ENCODE measurements around the gene FOXE3.

Gene FOXE3

DNA sequence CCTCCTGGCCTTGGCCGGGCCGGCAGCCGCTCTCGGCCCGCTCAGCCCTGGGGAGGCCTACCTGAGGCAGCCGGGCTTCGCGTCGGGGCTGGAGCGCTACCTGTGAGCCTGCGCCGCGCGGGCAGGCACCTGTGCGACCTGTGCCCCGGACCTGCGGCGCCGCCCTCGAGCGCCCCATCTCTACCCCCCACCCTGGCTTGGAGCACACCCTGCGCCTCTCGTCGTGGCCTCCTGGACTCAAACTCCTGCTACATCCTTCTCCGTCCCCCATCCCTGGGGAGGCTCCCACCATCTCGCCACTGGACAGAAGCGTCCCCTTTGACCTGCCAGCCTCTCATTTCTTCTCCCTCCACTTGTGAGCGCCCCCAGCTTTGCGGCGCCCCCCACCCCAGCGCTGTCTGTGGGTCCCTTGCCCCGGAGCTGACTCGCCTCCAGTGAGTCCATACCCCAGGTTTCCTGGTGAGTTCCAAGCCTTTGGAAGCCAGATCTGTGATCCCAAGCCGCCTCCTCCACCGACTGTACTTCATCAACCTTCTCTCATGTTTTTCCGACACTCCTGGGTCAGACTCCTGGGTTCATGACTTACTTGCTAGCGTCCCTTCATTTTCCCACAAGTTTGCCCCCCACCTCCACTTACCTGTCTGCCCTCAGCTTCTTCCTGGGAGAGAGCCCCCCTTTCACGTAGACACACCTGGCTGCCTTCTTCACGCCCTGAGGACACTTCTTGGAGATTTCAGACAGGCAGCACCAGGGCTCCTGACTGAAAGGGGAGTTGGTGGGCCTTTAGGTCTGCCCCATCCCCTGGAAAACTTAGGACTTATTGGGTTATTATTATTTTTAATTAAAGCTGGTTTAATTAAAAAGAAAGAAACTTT, 1.3 kb downstream of the FOXE3 start:
- H3K9me3 ChIP-seq (ENCODE audit: control insufficient read depth in 2 of 2, low read length in 2 of 2), result no peaks in the 10 kb centered on the region
- H3K27ac ChIP-seq (ENCODE audit: low read depth in 2 of 2, low read length in 2 of 2), result no peak overlapping the region
- no peak overlapping the region for H3K9ac ChIP-seq (ENCODE audit: low read depth in 1 of 2, low read length in 2 of 2)
- no peak overlapping the region for H3K4me3 ChIP-seq (ENCODE audit: low read length in 2 of 2)
- H3K27me3 ChIP-seq (ENCODE audit: control insufficient read depth in 2 of 2, insufficient read depth in 2 of 2, low read length in 2 of 2), result peaks cover 0 to 4% of the 10 kb centered on the region in 2 donors
- H3K4me1 ChIP-seq (ENCODE audit: control insufficient read depth in 2 of 2, insufficient read depth in 2 of 2, low read length in 2 of 2), result no peaks in the 10 kb centered on the region
- H3K36me3 ChIP-seq (ENCODE audit: control insufficient read depth in 2 of 2, insufficient read depth in 2 of 2, low read length in 2 of 2), result no peaks in the 10 kb centered on the region

DNA sequence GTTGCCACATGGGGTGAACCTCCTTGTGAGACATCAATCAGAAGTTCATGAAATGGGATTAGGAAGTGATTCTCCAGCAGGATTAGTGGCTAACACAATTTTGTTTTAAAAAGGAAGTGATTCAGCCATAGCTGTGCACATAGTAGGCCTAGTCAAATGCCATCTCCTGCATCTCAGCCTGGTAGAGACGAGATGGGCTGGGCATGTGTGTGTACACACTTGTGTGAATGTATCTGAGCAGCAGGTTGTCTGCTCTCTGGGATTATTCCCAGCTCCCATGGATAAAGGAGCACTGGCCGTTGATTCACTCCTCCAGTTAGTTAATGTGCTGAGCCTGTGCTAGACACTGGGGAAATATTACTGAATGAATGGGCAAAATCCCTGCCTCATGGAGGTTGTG, 2.0 kb downstream of the FOXE3 start:
- no peaks in the 10 kb centered on the region for H3K4me1 ChIP-seq (ENCODE audit: control insufficient read depth in 2 of 2, insufficient read depth in 2 of 2, low read length in 2 of 2)
- H3K9me3 ChIP-seq (ENCODE audit: control insufficient read depth in 2 of 2, low read length in 2 of 2), result no peaks in the 10 kb centered on the region
- no peak overlapping the region for H3K9ac ChIP-seq (ENCODE audit: low read depth in 1 of 2, low read length in 2 of 2)
- H3K27ac ChIP-seq (ENCODE audit: low read depth in 2 of 2, low read length in 2 of 2), result no peak overlapping the region
- H3K4me3 ChIP-seq (ENCODE audit: low read length in 2 of 2), result no peak overlapping the region
- no peaks in the 10 kb centered on the region for H3K36me3 ChIP-seq (ENCODE audit: control insufficient read depth in 2 of 2, insufficient read depth in 2 of 2, low read length in 2 of 2)
- peaks cover 0 to 4% of the 10 kb centered on the region in 2 donors for H3K27me3 ChIP-seq (ENCODE audit: control insufficient read depth in 2 of 2, insufficient read depth in 2 of 2, low read length in 2 of 2)

DNA sequence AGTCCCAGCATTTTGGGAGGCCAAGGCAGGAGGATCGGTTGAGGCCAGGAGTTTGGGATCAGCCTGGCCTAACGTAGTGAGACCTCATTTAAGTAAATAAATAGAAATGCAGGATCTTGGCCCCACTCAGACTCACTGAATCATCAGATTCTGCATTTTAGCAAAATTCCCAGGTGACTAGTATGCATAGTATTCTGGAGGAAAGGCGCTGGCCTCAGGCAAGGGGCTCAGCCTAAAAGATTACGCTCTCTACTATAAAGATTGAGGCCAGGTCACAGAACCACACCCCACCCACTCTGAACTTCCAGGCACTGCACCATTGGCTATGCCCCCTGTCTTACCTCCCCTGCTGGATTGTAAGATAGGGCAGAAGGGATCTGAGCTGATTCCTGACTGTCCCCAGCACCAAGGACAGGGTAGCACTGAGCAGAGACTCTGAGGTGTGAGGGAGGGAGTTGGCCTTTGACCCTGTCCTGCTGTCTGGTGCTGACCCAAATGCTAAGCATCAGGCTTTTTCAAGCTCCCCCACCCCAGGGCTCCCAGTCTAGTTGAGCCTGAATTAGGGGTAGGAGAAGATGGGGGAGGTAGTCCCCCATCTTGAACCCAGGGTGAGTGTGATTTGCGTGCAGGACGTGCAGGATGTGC, 2.7 kb downstream of the FOXE3 start:
- no peaks in the 10 kb centered on the region for H3K9me3 ChIP-seq (ENCODE audit: control insufficient read depth in 2 of 2, low read length in 2 of 2)
- peaks cover 0 to 4% of the 10 kb centered on the region in 2 donors for H3K27me3 ChIP-seq (ENCODE audit: control insufficient read depth in 2 of 2, insufficient read depth in 2 of 2, low read length in 2 of 2)
- no peak overlapping the region for H3K27ac ChIP-seq (ENCODE audit: low read depth in 2 of 2, low read length in 2 of 2)
- no peaks in the 10 kb centered on the region for H3K36me3 ChIP-seq (ENCODE audit: control insufficient read depth in 2 of 2, insufficient read depth in 2 of 2, low read length in 2 of 2)
- no peak overlapping the region for H3K9ac ChIP-seq (ENCODE audit: low read depth in 1 of 2, low read length in 2 of 2)
- no peaks in the 10 kb centered on the region for H3K4me1 ChIP-seq (ENCODE audit: control insufficient read depth in 2 of 2, insufficient read depth in 2 of 2, low read length in 2 of 2)
- no peak overlapping the region for H3K4me3 ChIP-seq (ENCODE audit: low read length in 2 of 2)

DNA sequence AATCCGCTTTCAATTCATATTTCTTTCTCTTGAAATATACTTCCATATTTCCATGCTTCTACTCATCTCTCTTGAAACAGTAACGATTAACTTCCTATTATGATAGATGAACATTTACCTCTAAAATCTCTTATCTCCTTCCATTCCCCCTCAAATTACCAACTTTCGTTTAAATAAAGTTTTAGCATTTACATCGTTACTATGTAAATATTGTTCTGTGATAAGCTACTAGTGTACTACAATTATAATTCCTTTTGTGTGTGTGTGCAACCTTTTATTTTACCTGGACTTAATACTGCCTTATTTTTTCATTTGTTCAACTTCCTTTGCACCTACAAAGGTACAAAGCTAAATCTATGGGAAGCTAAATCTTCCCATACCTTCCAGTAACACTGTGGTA, 4.5 kb downstream of the FOXE3 start:
- no peak overlapping the region for H3K4me3 ChIP-seq (ENCODE audit: low read length in 2 of 2)
- H3K27me3 ChIP-seq (ENCODE audit: control insufficient read depth in 2 of 2, insufficient read depth in 2 of 2, low read length in 2 of 2), result peaks cover 0 to 4% of the 10 kb centered on the region in 2 donors

DNA sequence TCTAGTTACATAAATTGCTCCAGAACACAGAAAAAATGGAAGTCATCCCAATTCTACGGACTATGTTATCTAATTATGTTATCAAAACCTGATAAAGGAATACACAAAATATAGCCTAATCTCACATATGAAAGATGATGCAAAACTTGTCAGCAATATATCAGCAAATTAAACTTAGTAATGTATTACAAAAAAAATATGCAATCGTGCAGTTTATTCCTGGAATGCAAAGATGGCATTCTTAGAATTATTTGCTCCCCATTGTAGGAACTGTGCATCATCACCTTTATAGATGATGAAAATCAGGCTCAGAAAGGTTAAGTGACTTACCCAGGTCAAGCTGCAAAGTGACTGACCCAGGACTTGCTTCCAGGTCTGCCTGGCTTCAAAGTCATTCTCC, 7.8 kb downstream of the FOXE3 start:
- H3K4me1 ChIP-seq (ENCODE audit: control insufficient read depth in 2 of 2, insufficient read depth in 2 of 2, low read length in 2 of 2), result no peaks in the 10 kb centered on the region
- no peak overlapping the region for H3K27ac ChIP-seq (ENCODE audit: low read depth in 2 of 2, low read length in 2 of 2)
- no peaks in the 10 kb centered on the region for H3K27me3 ChIP-seq (ENCODE audit: control insufficient read depth in 2 of 2, insufficient read depth in 2 of 2, low read length in 2 of 2)
- no peaks in the 10 kb centered on the region for H3K36me3 ChIP-seq (ENCODE audit: control insufficient read depth in 2 of 2, insufficient read depth in 2 of 2, low read length in 2 of 2)
- no peak overlapping the region for H3K9ac ChIP-seq (ENCODE audit: low read depth in 1 of 2, low read length in 2 of 2)
- no peak overlapping the region for H3K4me3 ChIP-seq (ENCODE audit: low read length in 2 of 2)
- no peaks in the 10 kb centered on the region for H3K9me3 ChIP-seq (ENCODE audit: control insufficient read depth in 2 of 2, low read length in 2 of 2)

More for the DNA sequence above, 4.5 kb downstream of the FOXE3 start:
- no peaks in the 10 kb centered on the region for H3K36me3 ChIP-seq (ENCODE audit: control insufficient read depth in 2 of 2, insufficient read depth in 2 of 2, low read length in 2 of 2)
- no peaks in the 10 kb centered on the region for H3K4me1 ChIP-seq (ENCODE audit: control insufficient read depth in 2 of 2, insufficient read depth in 2 of 2, low read length in 2 of 2)
- no peak overlapping the region for H3K9ac ChIP-seq (ENCODE audit: low read depth in 1 of 2, low read length in 2 of 2)
- no peaks in the 10 kb centered on the region for H3K9me3 ChIP-seq (ENCODE audit: control insufficient read depth in 2 of 2, low read length in 2 of 2)
- no peak overlapping the region for H3K27ac ChIP-seq (ENCODE audit: low read depth in 2 of 2, low read length in 2 of 2)

DNA sequence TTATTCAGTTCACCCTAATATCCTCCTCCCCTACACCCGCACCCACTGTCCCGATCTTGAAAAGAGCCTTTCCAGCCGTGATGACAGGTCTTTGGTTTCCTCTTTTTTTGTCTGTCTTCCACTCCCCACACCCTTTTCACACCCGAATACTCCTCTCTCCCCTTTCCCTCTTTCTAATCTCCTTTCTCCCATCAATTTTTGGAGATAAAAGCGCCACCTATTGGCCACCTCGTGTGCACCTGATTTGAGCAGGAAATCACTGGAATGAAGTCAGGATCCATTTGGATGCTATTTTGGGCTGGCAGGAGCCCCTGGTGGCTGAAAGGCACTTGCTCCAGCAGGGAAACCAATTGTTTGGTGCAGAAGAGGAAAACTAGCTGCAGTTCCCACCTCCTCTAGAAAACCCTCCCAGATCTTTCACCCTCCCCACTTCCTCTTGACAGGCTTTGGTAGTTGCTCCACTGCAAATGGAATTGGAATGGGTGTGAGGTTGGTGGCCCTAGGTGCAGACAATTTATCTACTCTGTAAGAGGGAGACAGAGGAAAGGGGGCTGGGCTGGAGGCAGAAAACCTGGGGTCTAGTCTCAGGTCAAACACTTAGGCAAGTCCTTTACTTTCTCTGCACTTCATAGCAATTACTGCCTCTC, 8.4 kb downstream of the FOXE3 start:
- Histone ChIP-seq H3K36me3 (ENCODE audit: control insufficient read depth in 2 of 2, insufficient read depth in 2 of 2, low read length in 2 of 2) (no peaks in the 10 kb centered on the region), H3K9me3 (ENCODE audit: control insufficient read depth in 2 of 2, low read length in 2 of 2) (no peaks in the 10 kb centered on the region), H3K27ac (ENCODE audit: low read depth in 2 of 2, low read length in 2 of 2) (no peak overlapping the region), H3K27me3 (ENCODE audit: control insufficient read depth in 2 of 2, insufficient read depth in 2 of 2, low read length in 2 of 2) (no peaks in the 10 kb centered on the region), H3K4me1 (ENCODE audit: control insufficient read depth in 2 of 2, insufficient read depth in 2 of 2, low read length in 2 of 2) (no peaks in the 10 kb centered on the region), H3K9ac (ENCODE audit: low read depth in 1 of 2, low read length in 2 of 2) (no peak overlapping the region), H3K4me3 (ENCODE audit: low read length in 2 of 2) (no peak overlapping the region)

DNA sequence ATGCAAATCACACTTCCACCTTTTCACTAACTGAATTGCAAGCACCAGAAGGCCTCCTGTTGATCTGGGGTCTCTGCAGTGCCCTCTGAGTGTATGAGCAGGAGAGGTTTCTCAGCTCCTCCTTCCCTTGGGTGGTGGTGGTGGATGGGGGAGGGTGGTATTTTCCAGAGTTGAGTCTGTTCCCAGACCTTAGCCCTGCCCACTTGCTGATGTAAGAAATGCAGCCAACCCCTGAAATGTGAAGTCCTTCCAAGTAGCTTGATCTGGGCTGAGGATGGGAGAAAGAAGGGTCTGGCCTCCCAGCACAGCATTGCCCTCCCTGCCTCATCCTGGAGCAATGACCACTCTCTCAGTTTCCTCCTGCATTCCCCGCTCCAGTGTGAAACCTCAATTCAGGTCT, 15.4 kb downstream of the FOXE3 start:
- Histone ChIP-seq H3K27ac (ENCODE audit: low read depth in 2 of 2, low read length in 2 of 2) (no peak overlapping the region), H3K9ac (ENCODE audit: low read depth in 1 of 2, low read length in 2 of 2) (no peak overlapping the region), H3K9me3 (ENCODE audit: control insufficient read depth in 2 of 2, low read length in 2 of 2) (no peaks in the 10 kb centered on the region), H3K36me3 (ENCODE audit: control insufficient read depth in 2 of 2, insufficient read depth in 2 of 2, low read length in 2 of 2) (peaks cover 0 to 6% of the 10 kb centered on the region in 2 donors), H3K4me1 (ENCODE audit: control insufficient read depth in 2 of 2, insufficient read depth in 2 of 2, low read length in 2 of 2) (peaks cover 30 to 34% of the 10 kb centered on the region in 2 donors), H3K4me3 (ENCODE audit: low read length in 2 of 2) (no peak overlapping the region), H3K27me3 (ENCODE audit: control insufficient read depth in 2 of 2, insufficient read depth in 2 of 2, low read length in 2 of 2) (peaks cover 0 to 10% of the 10 kb centered on the region in 2 donors)

DNA sequence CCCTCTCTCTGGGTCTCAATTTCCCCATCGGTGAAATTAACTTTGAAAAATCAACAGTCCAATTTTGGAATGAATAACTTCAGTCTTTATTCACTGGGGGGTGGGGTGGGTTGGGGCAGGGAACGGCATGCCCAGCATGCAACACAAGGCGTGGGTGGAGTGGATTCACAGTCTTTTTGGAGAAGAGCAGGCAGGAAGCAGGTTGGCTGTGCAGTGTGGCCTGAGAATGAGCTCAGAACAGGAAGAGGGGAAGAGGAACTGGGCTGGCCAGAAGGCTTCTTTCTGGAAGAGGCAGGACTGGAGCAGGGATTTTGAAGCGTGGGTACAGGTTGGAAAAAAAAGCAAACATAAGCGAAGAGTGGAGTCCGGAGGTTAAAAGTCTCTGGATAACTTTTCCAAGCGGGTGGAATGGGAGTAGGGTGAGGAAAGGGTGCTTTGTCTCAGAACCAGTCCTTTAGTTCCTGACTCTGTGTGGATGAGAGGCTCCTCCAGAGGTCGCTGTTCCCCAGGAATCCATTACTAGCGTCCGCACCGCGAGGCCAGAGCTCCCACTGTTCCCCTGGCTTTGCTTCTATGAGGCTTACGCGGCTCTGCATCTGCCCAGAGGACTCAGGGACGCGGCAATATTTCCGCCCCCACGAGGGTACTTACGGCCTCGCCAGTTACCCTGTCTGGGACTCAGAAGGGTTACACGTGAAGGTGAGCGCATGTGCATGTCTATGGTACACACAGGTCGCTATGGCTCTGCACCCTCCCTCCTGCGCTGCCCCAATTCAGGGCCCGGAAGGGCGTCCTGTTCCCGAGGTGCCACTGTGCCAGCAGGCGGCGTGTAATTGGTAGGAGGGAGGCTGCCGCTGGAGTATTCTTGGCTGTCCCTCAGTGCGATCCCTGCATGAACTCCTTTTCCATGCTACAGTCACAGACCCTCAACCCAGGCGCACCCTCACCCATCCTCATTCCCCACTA, 16.3 kb downstream of the FOXE3 start:
- peak overlapping the region; percentile 78 for H3K27ac ChIP-seq (ENCODE audit: low read depth in 2 of 2, low read length in 2 of 2)
- H3K36me3 ChIP-seq (ENCODE audit: control insufficient read depth in 2 of 2, insufficient read depth in 2 of 2, low read length in 2 of 2), result peaks cover 0 to 6% of the 10 kb centered on the region in 2 donors
- peak overlapping the region; percentile 86 to 87 for H3K4me3 ChIP-seq (ENCODE audit: low read length in 2 of 2)
- peaks cover 0 to 10% of the 10 kb centered on the region in 2 donors for H3K27me3 ChIP-seq (ENCODE audit: control insufficient read depth in 2 of 2, insufficient read depth in 2 of 2, low read length in 2 of 2)
- H3K4me1 ChIP-seq (ENCODE audit: control insufficient read depth in 2 of 2, insufficient read depth in 2 of 2, low read length in 2 of 2), result peaks cover 33 to 38% of the 10 kb centered on the region in 2 donors
- no peaks in the 10 kb centered on the region for H3K9me3 ChIP-seq (ENCODE audit: control insufficient read depth in 2 of 2, low read length in 2 of 2)
- H3K9ac ChIP-seq (ENCODE audit: low read depth in 1 of 2, low read length in 2 of 2), result peak overlapping the region; percentile 52 to 72

DNA sequence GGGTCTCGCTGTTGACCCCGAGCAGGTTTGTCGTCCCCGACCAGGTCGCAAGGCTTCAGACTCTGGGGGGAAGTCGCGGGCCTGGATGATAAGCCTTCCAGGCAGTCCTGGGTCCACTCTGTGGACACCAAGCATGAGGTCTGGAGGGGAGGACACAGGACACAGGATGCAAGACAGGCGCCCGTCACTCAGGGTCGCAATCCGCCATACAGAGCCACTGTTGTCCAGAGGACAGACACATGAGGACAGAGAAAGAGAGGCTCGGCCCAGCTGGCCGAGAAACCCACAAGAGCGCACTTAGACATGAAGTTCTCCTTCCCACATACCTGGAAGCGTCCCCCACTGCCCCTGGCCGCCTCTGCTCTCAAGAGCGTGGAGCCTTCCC, 16.9 kb downstream of the FOXE3 start:
- peak overlapping the region; percentile 78 for H3K27ac ChIP-seq (ENCODE audit: low read depth in 2 of 2, low read length in 2 of 2)

More for the DNA sequence above, 16.9 kb downstream of the FOXE3 start:
- H3K4me1 ChIP-seq (ENCODE audit: control insufficient read depth in 2 of 2, insufficient read depth in 2 of 2, low read length in 2 of 2), result peaks cover 33 to 38% of the 10 kb centered on the region in 2 donors
- H3K9ac ChIP-seq (ENCODE audit: low read depth in 1 of 2, low read length in 2 of 2), result peak overlapping the region; percentile 52 to 72
- H3K4me3 ChIP-seq (ENCODE audit: low read length in 2 of 2), result peak overlapping the region; percentile 86 to 87
- H3K36me3 ChIP-seq (ENCODE audit: control insufficient read depth in 2 of 2, insufficient read depth in 2 of 2, low read length in 2 of 2), result peaks cover 0 to 6% of the 10 kb centered on the region in 2 donors
- no peaks in the 10 kb centered on the region for H3K9me3 ChIP-seq (ENCODE audit: control insufficient read depth in 2 of 2, low read length in 2 of 2)
- H3K27me3 ChIP-seq (ENCODE audit: control insufficient read depth in 2 of 2, insufficient read depth in 2 of 2, low read length in 2 of 2), result peaks cover 0 to 10% of the 10 kb centered on the region in 2 donors
